Measurements from ENCODE around the gene ETDB. TPM values are rescaled to one million over a fixed set of nuclear protein-coding genes. Genes with fewer than 3 reads are reported as not detected.
A peak's percentile ranks its signal among the peaks of the same experiment; 100 is the strongest.

Gene ETDB
- total RNA-seq, 2 experiments from 2014 or later, result not detected

DNA sequence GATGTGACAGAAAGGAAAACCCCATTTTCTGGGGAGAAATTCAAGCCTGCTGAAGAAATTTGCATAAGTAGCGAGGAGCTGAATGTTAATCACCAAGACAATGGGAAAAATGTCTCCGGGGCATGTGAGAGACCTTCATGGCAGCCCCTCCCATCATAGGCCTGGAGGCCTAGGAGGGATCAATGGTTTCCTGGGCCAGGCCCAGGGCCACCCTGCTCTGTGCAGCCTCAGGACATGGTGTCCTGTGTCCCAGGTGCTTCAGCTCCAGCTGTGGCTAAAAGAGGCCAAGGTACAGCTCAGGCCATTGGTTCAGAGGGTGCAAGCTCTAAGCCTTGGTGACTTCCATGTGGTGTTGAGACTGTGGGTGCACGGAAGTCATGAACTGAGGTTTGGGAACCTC is 31.2 kb downstream of the ETDB start:
- peaks cover 7% of the 10 kb centered on the region for H3K4me1 Mint-ChIP-seq
- no peak overlapping the region for H3K27ac Mint-ChIP-seq
- ChIA-PET CTCF (no interaction called here), POLR2A (no interaction called here)
- DNase-seq, result no peak
- H3K9me3 Mint-ChIP-seq, result no peaks in the 10 kb centered on the region
- no peaks in the 10 kb centered on the region for H3K27me3 Mint-ChIP-seq
- H3K4me3 Mint-ChIP-seq, result no peak overlapping the region
- H3K36me3 Mint-ChIP-seq (ENCODE audit: low read depth), result no peaks in the 10 kb centered on the region

DNA sequence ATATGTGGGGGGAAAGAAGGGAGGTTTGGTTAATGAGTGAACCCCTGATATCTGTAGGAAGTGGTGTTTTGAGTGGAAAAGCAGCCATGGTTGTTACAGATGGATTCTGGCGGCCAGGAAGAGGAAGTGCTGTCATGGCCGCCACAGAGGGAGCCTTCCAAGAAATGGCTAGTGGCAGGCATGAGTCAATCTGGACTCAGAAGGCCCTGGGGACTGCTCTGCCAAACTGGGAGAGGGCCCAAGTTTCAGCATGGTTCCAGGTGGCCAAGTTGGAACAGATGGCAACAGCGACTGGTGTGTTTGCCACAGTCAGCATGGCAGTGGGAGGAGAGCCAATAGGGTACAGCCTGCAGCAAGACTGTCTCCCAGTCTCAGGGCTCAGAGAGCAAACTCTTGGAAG is 32.5 kb downstream of the ETDB start:
- Mint-ChIP-seq H3K36me3 (ENCODE audit: low read depth) (no peaks in the 10 kb centered on the region), H3K4me1 (peaks cover 7% of the 10 kb centered on the region), H3K27ac (no peak overlapping the region), H3K27me3 (peaks cover 1% of the 10 kb centered on the region), H3K9me3 (no peaks in the 10 kb centered on the region), H3K4me3 (no peak overlapping the region)
- DNase-seq, result no peak
- POLR2A ChIA-PET, result no interaction called here
- CTCF ChIA-PET, result interaction anchor here (0.6 kb wide), 1 partner anchor 147 kb away, joined by 3 read pairs; no protein-coding TSS in a partner anchor

DNA sequence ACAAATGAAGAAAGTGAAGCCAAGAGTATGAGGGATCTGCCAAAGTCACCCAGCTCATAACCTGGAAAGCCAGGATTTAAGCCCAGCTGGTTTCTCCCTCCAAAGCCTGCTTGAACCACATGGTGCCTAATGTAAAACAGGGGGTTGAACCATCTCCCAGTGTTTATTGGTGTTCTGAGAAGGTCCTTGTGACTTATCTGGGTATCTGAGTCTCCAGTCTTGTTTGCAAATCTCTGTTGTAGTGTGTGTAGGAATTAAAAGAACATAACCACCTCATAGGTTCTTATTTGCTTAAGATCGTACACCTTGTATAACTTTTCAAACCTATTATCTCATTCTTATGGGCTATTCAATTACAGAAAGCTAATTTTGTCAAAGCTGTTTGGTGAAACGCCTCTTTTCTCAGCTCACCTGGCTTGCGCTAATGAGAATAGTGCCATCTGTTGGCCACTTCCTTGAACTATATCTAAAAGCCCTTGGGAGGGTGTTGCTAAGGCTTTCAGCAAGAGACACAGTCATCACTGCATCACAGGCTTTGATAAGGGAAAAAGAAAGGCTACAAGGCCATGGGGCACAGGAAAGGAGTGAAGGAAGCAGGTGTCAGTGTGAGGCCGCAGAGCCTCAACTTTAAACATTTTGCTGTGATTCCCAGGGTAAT is 34.0 kb downstream of the ETDB start:
- no peaks in the 10 kb centered on the region for H3K9me3 Mint-ChIP-seq
- no peak overlapping the region for H3K4me3 Mint-ChIP-seq
- peaks cover 7% of the 10 kb centered on the region for H3K4me1 Mint-ChIP-seq
- H3K27me3 Mint-ChIP-seq, result peaks cover 6% of the 10 kb centered on the region
- H3K27ac Mint-ChIP-seq, result peak overlapping the region; percentile 55
- CTCF ChIA-PET, result interaction anchor here (1.5 to 1.9 kb wide), 2 partner anchors 9 to 10 kb away, joined by 4 to 5 read pairs; no protein-coding TSS in a partner anchor
- peak; percentile 67 for DNase-seq
- POLR2A ChIA-PET, result interaction anchor here (0.6 kb wide), 1 partner anchor 435 kb away, joined by 4 read pairs; no protein-coding TSS in a partner anchor
- H3K36me3 Mint-ChIP-seq (ENCODE audit: low read depth), result no peaks in the 10 kb centered on the region

DNA sequence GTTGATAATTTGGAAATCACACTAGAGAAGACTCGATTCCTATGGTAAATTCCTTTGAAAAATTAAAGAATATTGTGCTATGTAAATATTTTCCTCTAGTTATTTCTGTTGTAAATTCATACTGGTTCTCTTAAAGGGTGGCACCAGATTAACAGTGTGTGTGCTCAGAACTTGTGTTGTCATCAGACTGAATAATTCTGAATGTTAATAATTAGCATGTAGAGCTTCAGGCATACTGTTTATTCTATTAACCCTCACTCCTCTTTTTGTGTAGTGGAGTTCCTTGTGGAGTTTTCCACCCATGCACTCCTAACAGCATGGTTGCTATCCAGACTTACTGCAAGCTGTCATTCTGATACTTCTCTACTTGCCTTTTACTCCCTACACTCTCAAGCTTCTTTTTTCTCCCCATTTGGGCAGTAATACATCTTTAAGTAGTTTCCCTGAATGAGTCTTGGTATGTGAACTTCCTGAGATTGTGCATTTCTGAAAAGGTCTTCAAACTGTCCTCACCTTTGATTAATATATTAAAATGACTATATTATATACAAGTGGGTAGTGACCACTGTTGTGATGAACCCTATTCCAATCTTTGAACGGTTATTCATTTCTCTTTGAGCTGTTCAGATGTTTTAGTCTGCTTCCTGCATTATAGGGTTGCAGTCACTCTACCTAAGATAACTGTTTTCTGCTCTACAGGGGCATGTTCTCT is 38.5 kb downstream of the ETDB start:
- no peak for DNase-seq
- ChIA-PET CTCF (no interaction called here), POLR2A (no interaction called here)
- peaks cover 7% of the 10 kb centered on the region for H3K4me1 Mint-ChIP-seq
- no peaks in the 10 kb centered on the region for H3K9me3 Mint-ChIP-seq
- no peak overlapping the region for H3K4me3 Mint-ChIP-seq
- H3K36me3 Mint-ChIP-seq (ENCODE audit: low read depth), result no peaks in the 10 kb centered on the region
- H3K27ac Mint-ChIP-seq, result no peak overlapping the region
- peaks cover 19% of the 10 kb centered on the region for H3K27me3 Mint-ChIP-seq

Other genes with a start within 250 kb of the ETDB start
- 10 to 100 TPM; 10.7 to 10.8 TPM for gene MOSPD1, start 205.3 kb downstream of the ETDB start, total RNA-seq
- gene SMIM10, start 129.5 kb downstream of the ETDB start, total RNA-seq, result under 1 TPM in 1 of 2 experiments, not detected in 1; 0.21 TPM
- under 1 TPM; 0.12 TPM for gene RTL8B, start 98.0 kb downstream of the ETDB start, total RNA-seq
- gene RTL8C, start 88.2 kb downstream of the ETDB start, total RNA-seq, result 10 to 100 TPM; 15.0 to 15.6 TPM
- 10 to 100 TPM; 12.1 to 13.5 TPM for gene RTL8A, start 68.4 kb downstream of the ETDB start, total RNA-seq
- gene SMIM10L2B, start 21.8 kb downstream of the ETDB start, total RNA-seq, result under 1 TPM in 1 of 2 experiments, not detected in 1; 0.06 TPM
- not detected for gene CT55, start 50.9 kb upstream of the ETDB start, total RNA-seq
- gene ETDA, start 131.5 kb upstream of the ETDB start, total RNA-seq, result not detected
- gene ETDC, start 189.0 kb upstream of the ETDB start, total RNA-seq, result not detected
- 10 to 100 TPM; 12.5 to 14.8 TPM for gene ZNF75D, start 223.6 kb upstream of the ETDB start, total RNA-seq
- 1 to 10 TPM; 4.4 to 5.3 TPM for gene ZNF449, start 224.3 kb upstream of the ETDB start, total RNA-seq